Panc1 (cell line): ENCODE measurements around the gene IL1A. TPM values are rescaled to one million over a fixed set of nuclear protein-coding genes. Genes with fewer than 3 reads are reported as not detected.

Experiments
- ATAC-seq: fragments of 200-7000 bp; cut with Tn5 transposase; 2 replicates; pipeline ENCODE4 v1.9.1; 2020; ENCODE audit warnings: mild to moderate bottlenecking, moderate library complexity
- BruUV-seq: library from RNA; stranded (reverse); fragments of 400-500 nt; replicated peaks from 2 replicates; lab custom pipeline; 2021; lab: Mats Ljungman, UMichigan
- CTCF ChIA-PET: fragments of 300-600 bp; sonication (Branson Sonifier 250); formaldehyde crosslinking; loops from one replicate; lab custom pipeline; 2022; ENCODE audit warnings: antibody characterized with exemption; lab: Charles Lee
- POLR2A ChIA-PET: fragments of 300-600 bp; sonication (Branson Sonifier 250); formaldehyde crosslinking; loops from one replicate; lab custom pipeline; 2022; ENCODE audit warnings: antibody characterized with exemption; lab: Charles Lee
- DNase-seq: peaks from one replicate; pipeline ENCODE4 v3.0.0-alpha.2; 2010; ENCODE audit warnings: low read depth, low spot score
- H3K27ac ChIP-seq: 2 replicates; pipeline ENCODE4 v1.5.1; 2011; ENCODE audit warnings: mild to moderate bottlenecking, low read length, inconsistent platforms
- H3K27me3 ChIP-seq: fragments of 200-500 bp; sonication (Bioruptor generic); 2 replicates; pipeline ENCODE4 v1.6.0; 2014; ENCODE audit warnings: low read length, inconsistent platforms; ENCODE audit not compliant: control insufficient read depth, insufficient read depth
- H3K36me3 ChIP-seq: fragments of 200-500 bp; sonication (Bioruptor generic); 2 replicates; pipeline ENCODE4 v1.5.1; 2014; ENCODE audit warnings: inconsistent platforms, mild to moderate bottlenecking, low read length, moderate library complexity; ENCODE audit not compliant: control insufficient read depth, insufficient read depth
- H3K4me1 ChIP-seq: 2 replicates; pipeline ENCODE4 v1.5.1; 2011; ENCODE audit warnings: inconsistent platforms, mild to moderate bottlenecking, low read length, moderate library complexity; ENCODE audit not compliant: control insufficient read depth, insufficient read depth
- H3K4me3 ChIP-seq, 2 experiments: 2 replicates each; pipeline ENCODE4 v1.5.1; 2011 to 2012; ENCODE audit warnings: low read depth in 2 of 2, low read length in 2 of 2, mild to moderate bottlenecking in 2 of 2, inconsistent platforms in 1 of 2, moderate library complexity in 1 of 2
- H3K9me3 ChIP-seq: fragments of 200-500 bp; sonication (Bioruptor generic); 2 replicates; pipeline ENCODE4 v1.5.1; 2014; ENCODE audit warnings: low read depth, mild to moderate bottlenecking, inconsistent platforms, low read length, moderate library complexity; ENCODE audit not compliant: control insufficient read depth, insufficient read depth
- CTCF ChIP-seq: fragments of 450-650 bp; IDR thresholded peaks from 2 replicates; pipeline ENCODE4 v1.5.1; 2017; ENCODE audit warnings: mild to moderate bottlenecking
- POLR2AphosphoS5 ChIP-seq: IDR thresholded peaks from 2 replicates; pipeline ENCODE4 v1.6.1; 2012; ENCODE audit warnings: mild to moderate bottlenecking, low read depth, low read length, moderate library complexity
- REST ChIP-seq, 2 experiments: IDR thresholded peaks; 2 replicates each; pipeline ENCODE4 v1.6.1; 2011 to 2012; ENCODE audit warnings: low read depth in 2 of 2, control low read depth in 1 of 2, low read length in 1 of 2, mild to moderate bottlenecking in 1 of 2, moderate library complexity in 1 of 2; ENCODE audit not compliant: insufficient read depth in 1 of 2
- SIN3A ChIP-seq: IDR thresholded peaks from 2 replicates; pipeline ENCODE4 v1.6.1; 2012; ENCODE audit warnings: low read depth, mild to moderate bottlenecking, low read length, moderate library complexity, borderline replicate concordance; ENCODE audit not compliant: insufficient read depth
- TCF7L2 ChIP-seq: IDR thresholded peaks from 2 replicates; pipeline ENCODE4 v1.6.1; 2011; ENCODE audit warnings: mild to moderate bottlenecking, low read depth, low read length, inconsistent platforms
- in situ Hi-C: cut with HindIII; loops from 2 replicates; pipeline ENCODE4 v1.10.0; 2016; ENCODE audit warnings: low sequenced_read_pairs, low pct_unique_long_range_greater_than_20kb
- intact Hi-C: fragments of 100-400 bp; cut with micrococcal nuclease; formaldehyde crosslinking; loops from one replicate; pipeline ENCODE4 v1.10.0; 2022; ENCODE audit not compliant: unreplicated experiment
- total RNA-seq: library from RNA; stranded (reverse); gene quantifications from one replicate; pipeline ENCODE4 v1.2.1, GENCODE V29; 2021; ENCODE audit not compliant: unreplicated experiment

Gene IL1A
- total RNA-seq, 1 experiment from 2014 or later = not detected

- POLR2A ChIA-PET = interaction anchor here (0.7 kb wide), 1 partner anchor 14 kb away, joined by 5 read pairs; no protein-coding TSS in a partner anchor
- CTCF ChIA-PET = no interaction called here
- intact Hi-C loops (no loop called here), in situ Hi-C loops (no loop called here)
- Histone ChIP-seq H3K36me3 (no peaks in the 10 kb centered on the region), H3K4me3 (no peak overlapping the region), H3K27me3 (no peaks in the 10 kb centered on the region), H3K4me1 (no peaks in the 10 kb centered on the region), H3K9me3 (peaks cover 6% of the 10 kb centered on the region; the same call in 1 of the 2 replicates), H3K27ac (no peak overlapping the region)
- no TSS peak for BruUV-seq
- TF ChIP-seq SIN3A (no peak), TCF7L2 (no peak), POLR2AphosphoS5 (no peak), CTCF (no peak), REST (IDR thresholded peaks at IDR 0.05; ENCODE audit: insufficient read depth in 1 of 2, low read depth in 2 of 2, low read length in 1 of 2) (no peak)
- DNase-seq = no peak
- no peak for ATAC-seq
Observed at GRCh38 chr2:112809112-112809511, 24.8 kb upstream of the IL1A start.

GRCh38 chr2:112807233-112807807 is 23.0 kb upstream of the IL1A start:
- CTCF ChIA-PET = no interaction called here
- peaks cover 6% of the 10 kb centered on the region; the same call in 1 of the 2 replicates for H3K9me3 ChIP-seq
- in situ Hi-C loops (no loop called here), intact Hi-C loops (no loop called here)
- DNase-seq (no peak), ATAC-seq (no peak)
- no peak overlapping the region for H3K4me3 ChIP-seq
- no TSS peak for BruUV-seq
- no peak for TF ChIP-seq SIN3A
- no peak for TF ChIP-seq TCF7L2
- no peak for TF ChIP-seq REST (IDR thresholded peaks at IDR 0.05; ENCODE audit: insufficient read depth in 1 of 2, low read depth in 2 of 2, low read length in 1 of 2)
- no peak for TF ChIP-seq POLR2AphosphoS5
- TF ChIP-seq CTCF = no peak
- H3K36me3 ChIP-seq = no peaks in the 10 kb centered on the region
- no peaks in the 10 kb centered on the region for H3K27me3 ChIP-seq
- no peaks in the 10 kb centered on the region for H3K4me1 ChIP-seq
- no peak overlapping the region for H3K27ac ChIP-seq
- POLR2A ChIA-PET = no interaction called here
